Medulla oblongata (tissue), 1 donor: ENCODE measurements around the gene KRT2.

Experiments used
- DNase-seq: peaks from one replicate; pipeline ENCODE4 v3.0.0-alpha.2; 2015; ENCODE audit errors: extremely low spot score

The KRT2 gene

GRCh38 chr12:52666471-52666870, 14.5 kb upstream of the KRT2 start:
- no peak for DNase-seq

- DNase-seq, result no peak
These were observed 11.4 kb upstream of the KRT2 start for GRCh38 chr12:52663420-52663819.

GRCh38 chr12:52662918-52663229, 10.9 kb upstream of the KRT2 start:
- no peak for DNase-seq

- DNase-seq, result no peak
These were observed 10.3 kb upstream of the KRT2 start for GRCh38 chr12:52662093-52662917.

GRCh38 chr12:52661668-52662067, 9.7 kb upstream of the KRT2 start:
- no peak for DNase-seq

GRCh38 chr12:52660934-52661499, 9.0 kb upstream of the KRT2 start:
- DNase-seq, result no peak

- DNase-seq, result no peak
These were observed 7.9 kb upstream of the KRT2 start for GRCh38 chr12:52659951-52660350.

GRCh38 chr12:52659395-52659794, 7.4 kb upstream of the KRT2 start:
- no peak for DNase-seq

GRCh38 chr12:52658196-52658595, 6.2 kb upstream of the KRT2 start:
- DNase-seq, result no peak

GRCh38 chr12:52657250-52657902, 5.4 kb upstream of the KRT2 start:
- no peak for DNase-seq

- DNase-seq, result no peak
These were observed 4.6 kb upstream of the KRT2 start for GRCh38 chr12:52656616-52657015.

- DNase-seq, result no peak
These were observed 3.7 kb upstream of the KRT2 start for GRCh38 chr12:52655720-52656124.

- no peak for DNase-seq
These were observed 3.2 kb upstream of the KRT2 start for GRCh38 chr12:52655251-52655650.

GRCh38 chr12:52650520-52651081, 1.4 kb downstream of the KRT2 start:
- no peak for DNase-seq

GRCh38 chr12:52649066-52649465, 2.9 kb downstream of the KRT2 start:
- DNase-seq, result no peak

GRCh38 chr12:52648012-52648550, 3.9 kb downstream of the KRT2 start:
- no peak for DNase-seq

- no peak for DNase-seq
These were observed 4.4 kb downstream of the KRT2 start for GRCh38 chr12:52647601-52648000.

- no peak for DNase-seq
These were observed 5.4 kb downstream of the KRT2 start for GRCh38 chr12:52646613-52647012.

- DNase-seq, result no peak
These were observed 6.0 kb downstream of the KRT2 start for GRCh38 chr12:52645982-52646381.

GRCh38 chr12:52645120-52645761, 6.8 kb downstream of the KRT2 start:
- DNase-seq, result no peak

GRCh38 chr12:52644078-52644415, 8.0 kb downstream of the KRT2 start:
- DNase-seq, result no peak
